HL-60 (cell line): ENCODE results near the gene HCFC1.

Experiments
- DNase-seq, 2 experiments: peaks; one replicate each; pipeline ENCODE4 v3.0.0-alpha.2; 2010 to 2020; ENCODE audit warnings: low read depth in 1 of 2, low spot score in 1 of 2
- H3K27ac ChIP-seq: fragments of 250-450 bp; sonication (Bioruptor Pico); replicated peaks from 2 replicates; pipeline ENCODE4 v1.5.1; 2020; ENCODE audit warnings: mild to moderate bottlenecking, moderate library complexity
- H3K27me3 ChIP-seq: fragments of 250-450 bp; sonication (Bioruptor Pico); 2 replicates; pipeline ENCODE4 v1.5.1; 2021; ENCODE audit warnings: mild to moderate bottlenecking, moderate library complexity; ENCODE audit not compliant: insufficient read depth, poor library complexity, severe bottlenecking
- H3K4me3 ChIP-seq: replicated peaks from 2 replicates; pipeline ENCODE4 v1.5.1; 2011; ENCODE audit warnings: mild to moderate bottlenecking, control low read depth, low read length; ENCODE audit not compliant: insufficient read depth
- GABPA ChIP-seq: IDR thresholded peaks from 2 replicates; pipeline ENCODE4 v1.6.1; 2012; ENCODE audit warnings: low read depth
- POLR2AphosphoS5 ChIP-seq: IDR thresholded peaks from 2 replicates; pipeline ENCODE4 v1.6.1; 2012; ENCODE audit warnings: low read depth
- SPI1 ChIP-seq: IDR thresholded peaks from 2 replicates; pipeline ENCODE4 v1.6.1; 2012; ENCODE audit warnings: low read depth, mild to moderate bottlenecking, borderline replicate concordance
- long read RNA-seq: library from polyadenylated mRNA; unstranded; transcript quantifications from one replicate; pipeline ENCODE4 v2.0.0, GENCODE V29; 2020
- TF ChIP-seq, protein P1 (sequence below): IDR thresholded peaks from one replicate; pipeline ENCODE4 v1.5.1; 2011; ENCODE audit warnings: low read length, control low read depth, inconsistent platforms; ENCODE audit not compliant: insufficient read depth
- TF ChIP-seq, protein P2 (sequence below): IDR thresholded peaks from 2 replicates; pipeline ENCODE4 v1.6.1; 2012; ENCODE audit warnings: low read depth; ENCODE audit not compliant: insufficient replicate concordance

The HCFC1 gene
- long read RNA-seq, partial matches to known transcripts: 25 of 25 reads
- long read RNA-seq, other reads (novel, unspliced or antisense): 0 of 25 reads

DNA sequence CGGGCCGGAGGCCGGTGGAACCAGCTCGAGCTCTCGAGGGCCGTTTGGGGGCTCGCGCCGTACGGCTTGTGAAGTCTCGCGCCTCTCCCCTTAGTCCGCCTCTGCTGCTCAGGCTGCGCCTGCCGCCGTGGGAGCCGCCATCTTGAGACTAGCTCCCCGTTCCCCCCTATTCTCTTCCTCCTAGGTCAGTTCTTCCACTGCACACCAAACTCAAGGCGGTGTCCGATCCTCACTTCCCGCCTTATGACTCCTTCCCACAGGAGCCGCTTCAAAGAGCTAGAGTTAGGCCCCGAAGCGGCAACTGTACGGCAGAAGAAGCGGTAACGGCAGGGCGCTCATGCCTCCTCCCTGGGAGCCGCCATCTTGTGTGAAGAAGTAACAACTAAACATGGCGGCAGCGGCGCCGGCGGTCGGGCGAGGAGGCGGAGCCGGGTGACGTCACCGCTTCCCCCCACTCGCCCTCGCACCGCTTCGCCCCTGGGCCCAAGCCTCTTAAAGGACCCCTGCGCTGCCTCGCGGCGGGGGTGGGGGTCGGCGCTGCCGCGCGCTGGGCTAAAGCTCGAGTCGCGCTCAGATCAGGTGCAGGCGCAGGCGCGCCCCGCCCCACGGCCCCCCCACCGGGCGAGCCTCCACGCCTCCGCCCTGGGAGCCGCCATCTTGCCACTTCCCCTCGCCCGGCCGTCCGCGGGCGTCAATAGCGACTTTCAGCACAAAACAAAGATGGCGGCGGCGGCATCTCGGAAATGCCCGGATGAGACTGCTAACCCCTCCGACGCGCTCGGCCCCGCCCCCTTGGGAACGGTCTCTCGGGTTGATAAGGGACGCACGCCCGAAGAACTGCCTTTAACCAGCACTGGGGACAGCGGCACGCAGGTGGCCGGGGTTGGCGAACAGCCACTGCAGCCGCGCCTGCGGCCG, at the start of gene HCFC1:
TSS of gene HCFC1 (minus strand) at position 369 of the 918 bp plus-strand sequence. CDS start 978 bp downstream, outside the sequence.
- Histone ChIP-seq H3K27ac (peak within 1 kb of the TSS; percentile 99), H3K27me3 (no peaks in the 10 kb centered on the region), H3K4me3 (peak within 1 kb of the TSS; percentile 71)
- TF ChIP-seq GABPA (no peak), SPI1 (peak; percentile 47; the same call in 1 of the 2 replicates), POLR2AphosphoS5 (peak; percentile 24)
- TF ChIP-seq, protein P1, sequence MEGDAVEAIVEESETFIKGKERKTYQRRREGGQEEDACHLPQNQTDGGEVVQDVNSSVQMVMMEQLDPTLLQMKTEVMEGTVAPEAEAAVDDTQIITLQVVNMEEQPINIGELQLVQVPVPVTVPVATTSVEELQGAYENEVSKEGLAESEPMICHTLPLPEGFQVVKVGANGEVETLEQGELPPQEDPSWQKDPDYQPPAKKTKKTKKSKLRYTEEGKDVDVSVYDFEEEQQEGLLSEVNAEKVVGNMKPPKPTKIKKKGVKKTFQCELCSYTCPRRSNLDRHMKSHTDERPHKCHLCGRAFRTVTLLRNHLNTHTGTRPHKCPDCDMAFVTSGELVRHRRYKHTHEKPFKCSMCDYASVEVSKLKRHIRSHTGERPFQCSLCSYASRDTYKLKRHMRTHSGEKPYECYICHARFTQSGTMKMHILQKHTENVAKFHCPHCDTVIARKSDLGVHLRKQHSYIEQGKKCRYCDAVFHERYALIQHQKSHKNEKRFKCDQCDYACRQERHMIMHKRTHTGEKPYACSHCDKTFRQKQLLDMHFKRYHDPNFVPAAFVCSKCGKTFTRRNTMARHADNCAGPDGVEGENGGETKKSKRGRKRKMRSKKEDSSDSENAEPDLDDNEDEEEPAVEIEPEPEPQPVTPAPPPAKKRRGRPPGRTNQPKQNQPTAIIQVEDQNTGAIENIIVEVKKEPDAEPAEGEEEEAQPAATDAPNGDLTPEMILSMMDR: no peak
- TF ChIP-seq, protein P2, sequence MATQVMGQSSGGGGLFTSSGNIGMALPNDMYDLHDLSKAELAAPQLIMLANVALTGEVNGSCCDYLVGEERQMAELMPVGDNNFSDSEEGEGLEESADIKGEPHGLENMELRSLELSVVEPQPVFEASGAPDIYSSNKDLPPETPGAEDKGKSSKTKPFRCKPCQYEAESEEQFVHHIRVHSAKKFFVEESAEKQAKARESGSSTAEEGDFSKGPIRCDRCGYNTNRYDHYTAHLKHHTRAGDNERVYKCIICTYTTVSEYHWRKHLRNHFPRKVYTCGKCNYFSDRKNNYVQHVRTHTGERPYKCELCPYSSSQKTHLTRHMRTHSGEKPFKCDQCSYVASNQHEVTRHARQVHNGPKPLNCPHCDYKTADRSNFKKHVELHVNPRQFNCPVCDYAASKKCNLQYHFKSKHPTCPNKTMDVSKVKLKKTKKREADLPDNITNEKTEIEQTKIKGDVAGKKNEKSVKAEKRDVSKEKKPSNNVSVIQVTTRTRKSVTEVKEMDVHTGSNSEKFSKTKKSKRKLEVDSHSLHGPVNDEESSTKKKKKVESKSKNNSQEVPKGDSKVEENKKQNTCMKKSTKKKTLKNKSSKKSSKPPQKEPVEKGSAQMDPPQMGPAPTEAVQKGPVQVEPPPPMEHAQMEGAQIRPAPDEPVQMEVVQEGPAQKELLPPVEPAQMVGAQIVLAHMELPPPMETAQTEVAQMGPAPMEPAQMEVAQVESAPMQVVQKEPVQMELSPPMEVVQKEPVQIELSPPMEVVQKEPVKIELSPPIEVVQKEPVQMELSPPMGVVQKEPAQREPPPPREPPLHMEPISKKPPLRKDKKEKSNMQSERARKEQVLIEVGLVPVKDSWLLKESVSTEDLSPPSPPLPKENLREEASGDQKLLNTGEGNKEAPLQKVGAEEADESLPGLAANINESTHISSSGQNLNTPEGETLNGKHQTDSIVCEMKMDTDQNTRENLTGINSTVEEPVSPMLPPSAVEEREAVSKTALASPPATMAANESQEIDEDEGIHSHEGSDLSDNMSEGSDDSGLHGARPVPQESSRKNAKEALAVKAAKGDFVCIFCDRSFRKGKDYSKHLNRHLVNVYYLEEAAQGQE: peak; percentile 73
- DNase-seq: peak in 1 of 2 experiments; percentile 87

DNA sequence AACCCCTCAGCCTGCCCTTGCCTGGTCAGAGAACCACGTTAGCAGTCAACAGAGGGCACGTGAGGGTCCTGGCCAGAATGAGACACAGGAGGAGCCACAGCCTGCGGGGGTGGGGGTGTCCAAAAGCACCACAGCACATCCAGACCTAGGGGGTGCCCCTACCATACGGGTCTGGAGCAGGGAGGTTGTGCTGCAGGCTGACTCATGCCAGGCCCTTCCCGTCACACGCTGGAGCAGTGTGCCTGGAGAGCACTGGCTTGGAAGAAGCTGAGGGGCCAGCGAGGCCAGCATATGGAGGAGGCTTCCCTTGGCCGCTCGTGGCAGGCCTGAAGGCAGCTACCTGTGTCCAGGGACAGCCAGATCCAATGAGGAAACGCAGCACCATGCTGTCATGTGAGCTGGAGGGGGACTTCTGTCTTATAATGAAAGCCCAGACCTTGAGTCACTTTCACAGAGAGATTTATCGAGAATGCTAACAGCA, 49.6 kb upstream of the HCFC1 start:
- TF ChIP-seq, protein P1: no peak
- TF ChIP-seq SPI1 (no peak), POLR2AphosphoS5 (no peak; the same call in 1 of the 2 replicates), GABPA (no peak)
- TF ChIP-seq, protein P2: no peak
- H3K27me3 ChIP-seq: no peaks in the 10 kb centered on the region
- no peak overlapping the region for H3K4me3 ChIP-seq
- peak overlapping the region; percentile 88 for H3K27ac ChIP-seq
- peak in 1 of 2 experiments; percentile 28 for DNase-seq

DNA sequence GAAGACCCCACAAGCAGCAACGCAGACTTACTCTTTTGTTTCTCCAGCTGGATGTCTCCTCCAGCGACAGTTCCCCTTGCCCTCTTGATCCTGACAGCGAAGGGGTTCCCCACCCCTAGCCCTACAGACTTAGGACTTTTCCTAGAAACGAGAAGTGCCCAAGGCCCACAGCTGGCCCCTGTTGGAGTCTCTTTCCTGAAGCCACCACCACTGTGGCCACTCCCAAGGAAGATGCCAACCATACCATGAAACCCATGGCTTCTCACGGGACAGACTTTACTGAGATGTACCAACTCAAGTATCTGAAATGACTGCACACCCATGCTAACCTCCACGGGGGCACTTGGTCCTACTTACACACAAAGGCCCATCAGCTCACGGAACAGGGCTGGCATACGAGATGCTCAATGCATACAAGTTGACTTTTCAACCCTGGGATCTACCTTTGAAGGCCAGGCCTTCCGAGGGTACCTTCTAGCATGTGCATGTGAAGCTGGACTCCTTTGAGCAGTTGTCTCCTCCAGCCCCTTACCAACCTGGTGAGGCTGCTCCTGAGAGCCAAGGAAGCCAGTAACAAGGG, 49.0 kb upstream of the HCFC1 start:
- peak overlapping the region; percentile 43 for H3K4me3 ChIP-seq
- peak; percentile 80; the same call in 1 of the 2 replicates for TF ChIP-seq SPI1
- TF ChIP-seq, protein P1: no peak
- peak in 1 of 2 experiments; percentile 55 for DNase-seq
- peak overlapping the region; percentile 88 for H3K27ac ChIP-seq
- no peaks in the 10 kb centered on the region for H3K27me3 ChIP-seq
